Kidney (tissue), 14 donors: ENCODE data around the gene USB1. TPM values are rescaled to one million over a fixed set of nuclear protein-coding genes. Genes with fewer than 3 reads are reported as not detected.

Source experiments
- DNase-seq, 5 donors: peaks; one replicate each; pipeline ENCODE4 v3.0.0-alpha.2; 2013 to 2020
- FAIRE-seq: peaks from 2 replicates; lab custom pipeline; 2012; peaks lifted over from hg19 to GRCh38; lab: Jason Lieb, UNC
- H3K27ac ChIP-seq, 2 donors: one replicate each; pipeline ENCODE4 v1.7.0; 2013; ENCODE audit warnings: low read depth in 2 of 2, low read length in 2 of 2, inconsistent platforms in 1 of 2
- H3K27me3 ChIP-seq: one replicate; pipeline ENCODE4 v1.7.1; 2013; ENCODE audit warnings: low read length, inconsistent platforms; ENCODE audit not compliant: control insufficient read depth, insufficient read depth
- H3K36me3 ChIP-seq, 3 donors: one replicate each; pipeline versions ENCODE4 v1.7.0 to v1.7.1; 2013; ENCODE audit warnings: low read length in 3 of 3, control low read depth in 1 of 3, inconsistent platforms in 1 of 3; ENCODE audit not compliant: insufficient read depth in 3 of 3, control insufficient read depth in 2 of 3
- H3K4me1 ChIP-seq, 3 donors: one replicate each; pipeline versions ENCODE4 v1.7.0 to v1.7.1; 2013; ENCODE audit warnings: low read length in 3 of 3, inconsistent platforms in 1 of 3, low read depth in 1 of 3; ENCODE audit not compliant: control insufficient read depth in 2 of 3, insufficient read depth in 2 of 3
- H3K4me3 ChIP-seq, 3 donors: one replicate each; pipeline versions ENCODE4 v1.7.0 to v1.8.1; 2013; ENCODE audit warnings: low read length in 3 of 3, control low read depth in 1 of 3, inconsistent platforms in 1 of 3
- H3K9ac ChIP-seq, 3 donors: one replicate each; pipeline versions ENCODE4 v1.7.0 to v1.7.1; 2013; ENCODE audit warnings: low read length in 3 of 3, control low read depth in 1 of 3, inconsistent platforms in 1 of 3
- H3K9me3 ChIP-seq, 3 donors: one replicate each; pipeline versions ENCODE4 v1.7.0 to v1.7.1; 2013; ENCODE audit warnings: low read length in 3 of 3, control low read depth in 1 of 3, inconsistent platforms in 1 of 3; ENCODE audit not compliant: control insufficient read depth in 2 of 3, insufficient read depth in 1 of 3
- CTCF ChIP-seq: IDR thresholded peaks from 3 replicates; pipeline ENCODE4 v1.5.1; 2012; ENCODE audit warnings: mild to moderate bottlenecking, moderate library complexity, borderline replicate concordance; ENCODE audit not compliant: insufficient read depth; ENCODE audit errors: extremely low read depth
- intact Hi-C: fragments of 100-400 bp; cut with DNase I; formaldehyde crosslinking; loops from one replicate; pipeline ENCODE4 v1.11.1; 2022
- polyA plus RNA-seq: library from polyadenylated mRNA; stranded (reverse); fragments of 350-450 nt; fragmentation: Illumina TruSeq; extraction: RNeasy Lipid Tissue Mini Kit (QIAGEN cat#74804); gene quantifications from one replicate; pipeline ENCODE4 v1.2.3, GENCODE V29; 2014; ENCODE audit warnings: low read depth, low replicate concordance; ENCODE audit not compliant: insufficient read depth
- total RNA-seq: library from RNA; stranded (reverse); fragmentation: NEBNext Ultra II Directional; extraction: Animal tissue kit (Norgen Biotek cat#: 25700); gene quantifications from one replicate; pipeline ENCODE4 v1.2.1, GENCODE V29; 2021
- donor health status: control.
- donor health status: control.
- donor health status: control.
- donor health status: control.
- donor health status: control.
- donor health status: DM: yes; HTN: yes; CAD: no.
- donor health status: Normal renal cell carcinoma (clear cell type).

Gene USB1
- total and polyA plus RNA-seq, 2 donors from 2014 or later, result 18.3 to 32.8 TPM

GRCh38 chr16:58013201-58013956 lies 12.2 kb downstream of the USB1 start:
- Histone ChIP-seq H3K36me3 (peaks cover 0 to 10% (median 0%) of the 10 kb centered on the region in 3 donors), H3K4me3 (no peak overlapping the region), H3K27ac (no peak overlapping the region), H3K9ac (no peak overlapping the region), H3K9me3 (no peaks in the 10 kb centered on the region), H3K27me3 (no peaks in the 10 kb centered on the region), H3K4me1 (no peaks in the 10 kb centered on the region)
- intact Hi-C loops, result no loop called here
- DNase-seq (no peak), FAIRE-seq (no peak)
- TF ChIP-seq CTCF, result no peak

- no peak for TF ChIP-seq CTCF
- Histone ChIP-seq H3K27me3 (no peaks in the 10 kb centered on the region), H3K36me3 (peaks cover 0 to 4% (median 0%) of the 10 kb centered on the region in 3 donors), H3K4me3 (no peak overlapping the region), H3K9me3 (no peaks in the 10 kb centered on the region), H3K4me1 (peaks cover 0 to 3% (median 0%) of the 10 kb centered on the region in 3 donors), H3K9ac (no peak overlapping the region), H3K27ac (no peak overlapping the region)
- peak in 2 of 5 donors; percentile 18 to 25 for DNase-seq
- no peak for FAIRE-seq
- intact Hi-C loops, result no loop called here
Measured at GRCh38 chr16:58016840-58017446, 15.7 kb downstream of the USB1 start.

- peak in 1 of 5 donors; percentile 51 for DNase-seq
- Histone ChIP-seq H3K9me3 (no peaks in the 10 kb centered on the region), H3K27ac (no peak overlapping the region), H3K4me3 (no peak overlapping the region), H3K36me3 (no peaks in the 10 kb centered on the region), H3K4me1 (peaks cover 0 to 8% (median 3%) of the 10 kb centered on the region in 3 donors), H3K9ac (no peak overlapping the region), H3K27me3 (no peaks in the 10 kb centered on the region)
- TF ChIP-seq CTCF, result no peak
- intact Hi-C loops, result no loop called here
- FAIRE-seq, result no peak
Measured at GRCh38 chr16:58018803-58019202, 17.6 kb downstream of the USB1 start.
